ENCODE results near the gene GLG1.

GRCh38 chr16:74449470-74449869 is 157.4 kb downstream of the GLG1 start:
- TF ChIP-seq CTCF (IDR thresholded peaks at IDR 0.05) (no peak), POLR2AphosphoS5 (IDR thresholded peaks at IDR 0.05) (no peak), POLR2A (IDR thresholded peaks at IDR 0.05) (no peak), EP300 (IDR thresholded peaks at IDR 0.05) (no peak)
